ENCODE data around the gene PLCXD3. TPM values are rescaled to one million over a fixed set of nuclear protein-coding genes. Genes with fewer than 3 reads are reported as not detected.

PLCXD3 gene
- total and polyA plus RNA-seq, 9 of the 15 experiments (the other 6 are each of a cell fraction or from before 2014, with no cell fraction given) = not detected

DNA sequence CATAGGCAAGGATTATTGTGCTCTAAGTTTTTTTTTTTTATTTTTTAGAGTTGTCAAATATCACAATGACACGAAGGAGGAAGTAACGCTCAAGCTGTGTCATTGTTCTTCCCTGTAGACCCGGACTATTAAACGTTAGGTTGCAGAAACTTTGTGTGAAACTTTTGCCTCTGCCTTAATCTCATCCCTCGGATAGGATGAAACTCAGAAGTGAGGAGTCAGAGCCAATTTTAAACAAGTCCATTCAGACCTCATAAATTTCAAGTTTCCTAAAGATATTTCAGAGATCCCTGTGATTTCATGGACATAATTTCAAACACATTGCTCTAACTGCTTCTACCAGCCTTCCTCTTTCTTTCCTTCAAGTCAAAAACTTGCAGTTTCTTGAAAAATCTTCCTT is 198.3 kb downstream of the PLCXD3 start:
- no peak overlapping the region for H3K9ac ChIP-seq (ENCODE audit: insufficient read depth in 1 of 2, low read depth in 2 of 2, low read length in 2 of 2)
- no peaks in the 10 kb centered on the region for H3K4me1 ChIP-seq (replicated peaks in 1 of 2; ENCODE audit: control insufficient read depth in 2 of 2, insufficient read depth in 2 of 2, low read length in 2 of 2)
- H4K20me1 ChIP-seq (replicated peaks; ENCODE audit: control insufficient read depth, insufficient read depth, low read length) = no peaks in the 10 kb centered on the region
- no peak overlapping the region for H3K4me3 ChIP-seq
- FAIRE-seq (no peak), ATAC-seq (no peak), DNase-seq (ENCODE audit: extremely low read depth in 1 of 4, low spot score in 3 of 4) (no peak)
- ChIA-PET CTCF (ENCODE audit: low intra/inter-chr PET ratio) (no interaction called here), POLR2A (no interaction called here)
- no TSS peak for BruUV-seq (replicated peaks)
- TF ChIP-seq DPF2 (IDR thresholded peaks at IDR 0.05) = no peak
- TF ChIP-seq ADNP (tag; IDR thresholded peaks at IDR 0.05) = no peak
- TF ChIP-seq ZNF551 (CRISPR knock-in tag; IDR thresholded peaks at IDR 0.05) = no peak
- TF ChIP-seq STAG1 (CRISPR knock-in tag; IDR thresholded peaks at IDR 0.05; ENCODE audit: borderline replicate concordance) = no peak
- no peak for TF ChIP-seq E2F3 (CRISPR knock-in tag; IDR thresholded peaks at IDR 0.05)
- TF ChIP-seq RERE (CRISPR knock-in tag; IDR thresholded peaks at IDR 0.05; ENCODE audit: borderline replicate concordance) = no peak
- TF ChIP-seq ZKSCAN8 (CRISPR knock-in tag; IDR thresholded peaks at IDR 0.05) = no peak
- TF ChIP-seq, protein P1, sequence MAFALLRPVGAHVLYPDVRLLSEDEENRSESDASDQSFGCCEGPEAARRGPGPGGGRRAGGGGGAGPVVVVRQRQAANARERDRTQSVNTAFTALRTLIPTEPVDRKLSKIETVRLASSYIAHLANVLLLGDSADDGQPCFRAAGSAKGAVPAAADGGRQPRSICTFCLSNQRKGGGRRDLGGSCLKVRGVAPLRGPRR (CRISPR knock-in tag; IDR thresholded peaks at IDR 0.05) = no peak
- no peak for TF ChIP-seq TAF15 (IDR thresholded peaks at IDR 0.05; ENCODE audit: low read depth, low read length)
- no peak for TF ChIP-seq ZNF354B (CRISPR knock-in tag; IDR thresholded peaks at IDR 0.05)
- TF ChIP-seq ILF3 (IDR thresholded peaks at IDR 0.05; ENCODE audit: borderline replicate concordance) = no peak
- intact Hi-C loops (cut with micrococcal nuclease) (no loop called here), in situ Hi-C loops (cut with MboI) (no loop called here)
- WGBS (ENCODE audit: insufficient coverage, low coverage, missing lambda C conversion rate) = 0% methylated on average over 5 of the region's 5 CpGs
- no peak overlapping the region for H2AFZ ChIP-seq (ENCODE audit: low read depth, low read length)
- no peaks in the 10 kb centered on the region; the same call in 1 of the 2 replicates for H3K9me3 ChIP-seq (replicated peaks; ENCODE audit: control insufficient read depth, insufficient read depth, low read depth, low read length)
- no peaks in the 10 kb centered on the region for H3K79me2 ChIP-seq (ENCODE audit: control insufficient read depth, insufficient read depth, low read length)
- no peaks in the 10 kb centered on the region for H3K9me1 ChIP-seq (ENCODE audit: control insufficient read depth, insufficient read depth, low read length)
- no peak overlapping the region for H3K4me2 ChIP-seq (ENCODE audit: insufficient read depth, low read length)
- no peak overlapping the region for H3K27ac ChIP-seq (ENCODE audit: extremely low read depth, low read depth, low read length)
- no peaks in the 10 kb centered on the region for H3K36me3 ChIP-seq (ENCODE audit: control insufficient read depth, insufficient read depth, low read length)
- H3K27me3 ChIP-seq (ENCODE audit: control insufficient read depth in 2 of 2, insufficient read depth in 2 of 2, low read length in 2 of 2) = no peaks in the 10 kb centered on the region

Data from K562 (cell line).